HG03139 (cell line): ENCODE data around the gene SGCD.

Experiments
- ATAC-seq: cut with Tn5 transposase; IDR thresholded peaks from one replicate; pipeline ENCODE4 v1.9.1; 2021; ENCODE audit not compliant: unreplicated experiment

Gene SGCD

GRCh38 chr5:156682971-156683370 lies 356.0 kb downstream of the SGCD start:
- ATAC-seq: no peak

DNA sequence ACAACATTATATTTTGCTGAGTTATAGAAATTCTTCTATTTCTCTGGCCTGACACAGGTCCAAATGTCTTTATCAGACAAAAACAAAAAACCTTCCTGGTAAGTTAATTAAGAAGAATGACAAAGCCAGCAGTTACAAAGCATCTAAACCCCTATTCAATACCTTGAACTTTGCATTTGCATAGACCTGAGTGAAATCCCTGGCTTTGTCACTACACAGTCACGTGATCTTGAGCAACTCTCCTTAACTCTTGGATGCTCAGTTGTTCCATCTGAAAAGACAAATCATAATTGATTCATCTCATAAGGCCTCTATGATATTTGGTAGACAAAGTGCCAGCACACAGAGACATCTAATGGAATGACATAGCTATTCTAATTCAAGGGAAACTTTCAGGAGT lies 356.5 kb downstream of the SGCD start:
- ATAC-seq: no peak

DNA sequence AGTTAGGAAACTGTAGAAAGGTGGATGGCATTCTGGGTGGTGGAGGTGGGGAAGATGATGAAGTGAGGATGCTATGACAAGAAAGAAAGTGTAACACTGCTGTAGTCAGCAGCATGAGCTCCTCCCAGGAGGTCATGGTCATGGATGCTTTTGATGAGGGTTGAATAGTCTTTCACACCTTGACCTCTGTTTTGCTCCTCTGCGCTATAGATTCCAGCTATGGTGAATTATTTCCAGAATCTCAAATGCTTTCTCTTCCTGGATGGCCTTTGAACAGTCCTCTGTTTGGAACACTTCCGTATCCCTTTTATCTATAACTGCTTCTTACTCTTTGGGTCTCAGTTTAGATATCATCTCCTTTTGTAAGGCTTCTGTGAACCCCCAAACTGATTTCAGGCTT lies 357.3 kb downstream of the SGCD start:
- ATAC-seq: no peak

DNA sequence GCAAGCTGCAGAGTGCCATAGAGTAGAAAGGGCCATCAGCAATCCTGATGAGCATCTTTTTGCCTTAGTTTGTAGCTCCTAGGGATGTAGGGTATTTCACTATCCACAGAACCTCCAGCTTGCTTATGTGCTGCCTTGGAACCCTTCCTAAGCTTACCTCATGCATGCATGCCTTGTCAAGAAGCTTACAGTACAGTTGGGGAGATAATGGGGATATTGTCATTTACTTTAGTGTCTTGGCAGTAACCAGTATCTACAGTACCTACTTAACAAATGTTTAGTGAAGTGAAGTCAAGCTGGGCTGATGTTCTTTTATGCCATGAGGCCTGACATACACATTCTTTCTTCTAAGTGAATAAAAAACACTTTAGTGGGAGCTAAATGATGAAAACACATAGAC lies 358.5 kb downstream of the SGCD start:
- no peak for ATAC-seq

DNA sequence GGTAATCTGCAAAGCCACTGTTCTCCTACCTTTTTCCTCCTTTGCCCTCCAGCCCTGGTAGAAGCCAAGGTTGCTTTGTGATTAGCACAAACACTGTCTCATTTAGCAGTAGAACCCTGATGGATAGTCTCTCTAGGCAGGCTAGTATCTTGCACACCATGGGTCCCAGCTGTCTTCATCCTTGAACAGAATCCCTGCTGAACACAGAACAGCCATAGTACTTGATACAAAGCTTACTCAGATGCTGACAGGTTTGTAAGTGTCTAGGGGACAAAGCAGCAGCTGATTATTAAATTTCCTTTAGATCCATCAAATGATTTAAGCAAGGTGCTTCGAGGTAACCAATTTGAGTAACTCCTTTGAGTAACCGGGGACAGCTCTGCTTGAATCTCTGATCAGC lies 359.4 kb downstream of the SGCD start:
- ATAC-seq: no peak

GRCh38 chr5:156686796-156687195 lies 359.8 kb downstream of the SGCD start:
- ATAC-seq: no peak

GRCh38 chr5:156687514-156687913 lies 360.6 kb downstream of the SGCD start:
- no peak for ATAC-seq

- ATAC-seq: no peak
Measured at GRCh38 chr5:156691572-156691971, 364.6 kb downstream of the SGCD start.

DNA sequence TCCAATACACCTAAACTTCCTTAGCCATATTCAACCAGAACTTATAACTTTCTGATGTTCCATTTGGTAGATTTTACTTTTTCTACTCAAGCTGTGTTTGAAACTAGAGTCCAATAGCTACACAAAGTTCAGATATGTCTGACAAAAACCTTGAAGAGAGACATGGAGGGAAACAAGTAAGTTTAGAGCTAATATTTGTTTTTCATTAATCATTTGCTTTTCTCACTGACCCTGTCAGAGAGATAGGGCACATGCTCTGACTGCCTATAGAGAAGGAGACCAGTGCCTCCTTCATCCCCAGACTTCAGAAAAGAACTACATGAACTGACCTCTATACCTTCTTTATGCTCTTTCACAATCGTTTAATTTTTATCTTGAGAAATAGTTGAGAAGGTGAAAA lies 366.1 kb downstream of the SGCD start:
- ATAC-seq: no peak

DNA sequence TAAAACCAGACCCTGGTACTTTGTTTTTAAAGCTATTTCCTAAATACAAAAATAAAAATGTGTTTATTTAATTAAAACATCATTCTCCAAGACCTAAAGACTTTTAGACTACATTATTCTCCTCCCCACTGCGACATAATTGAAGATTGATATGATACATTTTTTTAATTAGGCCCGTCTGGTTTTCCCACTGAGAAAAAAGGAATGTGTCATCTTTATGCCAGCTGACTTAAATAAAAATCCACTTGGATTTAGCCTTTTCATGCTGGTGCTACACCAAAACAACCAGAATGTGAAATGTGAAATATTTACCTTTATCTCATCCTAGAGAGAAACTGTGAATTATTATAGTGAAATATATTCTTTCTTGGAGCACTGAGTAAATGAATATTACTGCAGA lies 367.6 kb downstream of the SGCD start:
- ATAC-seq: no peak

DNA sequence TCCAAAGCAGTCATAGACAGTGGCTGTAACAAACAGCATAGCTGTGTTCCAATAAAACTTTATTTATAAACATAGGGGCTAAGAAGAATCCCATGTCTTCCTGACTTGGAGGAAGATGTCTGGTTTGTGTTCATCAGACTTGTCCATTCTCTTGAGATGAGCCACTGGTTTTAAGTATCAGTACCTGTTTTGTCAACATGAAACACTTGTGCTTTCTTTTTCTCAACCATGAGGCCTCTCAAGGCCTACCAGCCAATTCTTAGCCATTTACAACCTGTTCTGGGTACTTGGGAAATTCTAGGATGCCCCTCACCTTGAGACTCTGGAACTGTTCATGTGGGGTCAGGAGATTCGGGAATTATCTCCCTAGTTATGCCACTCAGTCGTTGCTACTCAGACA lies 368.8 kb downstream of the SGCD start:
- no peak for ATAC-seq

DNA sequence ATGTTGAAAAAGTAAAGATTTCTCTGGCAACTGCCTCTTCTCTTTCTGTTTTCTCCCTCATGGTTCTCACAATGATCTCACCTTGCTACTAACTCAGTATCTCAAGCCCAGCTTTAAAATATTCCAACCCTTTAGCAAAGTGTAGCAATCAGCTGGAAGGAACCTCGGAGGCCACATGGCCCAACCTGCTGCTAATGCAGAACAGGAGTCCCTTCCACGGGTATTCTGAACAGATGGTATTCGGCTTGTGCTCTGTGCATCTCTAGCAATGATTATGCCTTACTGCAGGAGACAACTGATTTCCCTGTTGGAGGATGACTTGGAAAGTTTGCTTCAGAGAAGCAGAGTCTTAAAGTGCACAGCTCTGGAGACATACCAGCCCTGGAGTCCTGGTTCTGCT lies 371.4 kb downstream of the SGCD start:
- ATAC-seq: no peak

GRCh38 chr5:156699147-156699546 lies 372.2 kb downstream of the SGCD start:
- no peak for ATAC-seq

DNA sequence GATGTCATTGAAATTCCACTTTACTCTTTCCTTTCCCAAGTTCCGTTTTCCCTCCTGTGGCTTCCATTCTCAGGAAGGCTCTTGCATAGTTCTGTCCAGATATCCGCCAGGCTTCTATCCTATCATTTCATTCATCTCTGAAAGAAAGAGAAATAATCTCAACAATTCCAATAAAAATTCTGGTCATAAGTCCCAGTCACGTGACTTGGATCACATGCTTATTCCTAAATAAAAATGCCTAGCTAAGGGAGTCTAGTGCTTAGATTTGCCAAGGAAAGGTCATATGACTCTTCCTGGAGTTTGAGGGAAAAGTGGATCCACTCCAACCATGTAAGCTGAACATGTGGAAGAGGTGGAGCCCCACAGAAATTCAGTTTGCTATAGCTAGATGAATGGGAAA lies 377.2 kb downstream of the SGCD start:
- no peak for ATAC-seq

GRCh38 chr5:156706631-156707030 lies 379.7 kb downstream of the SGCD start:
- ATAC-seq: no peak

GRCh38 chr5:156707750-156708149 lies 380.8 kb downstream of the SGCD start:
- ATAC-seq: no peak

GRCh38 chr5:156715287-156715686 lies 388.3 kb downstream of the SGCD start:
- no peak for ATAC-seq

GRCh38 chr5:156716591-156717380 lies 389.8 kb downstream of the SGCD start:
- ATAC-seq: no peak

- no peak for ATAC-seq
Measured at GRCh38 chr5:156718985-156719384, 392.0 kb downstream of the SGCD start.

- ATAC-seq: no peak
Measured at GRCh38 chr5:156722358-156722757, 395.4 kb downstream of the SGCD start.

GRCh38 chr5:156735477-156735876 lies 408.5 kb downstream of the SGCD start:
- ATAC-seq: no peak

- no peak for ATAC-seq
Measured at GRCh38 chr5:156741516-156741915, 414.6 kb downstream of the SGCD start.

GRCh38 chr5:156753846-156754245 lies 426.9 kb downstream of the SGCD start:
- ATAC-seq: no peak
